Measurements from ENCODE around the gene DENND4A.
"Not testable (repeated sequence)": the region's sequence is repeated elsewhere in the genome, so short reads cannot be mapped to it uniquely, and the experiment has no call there.

The DENND4A gene

GRCh38 chr15:65757256-65757655 is 34.8 kb downstream of the DENND4A start:
- DNase-seq (ENCODE audit: low spot score): no peak

- no peak for DNase-seq (ENCODE audit: low spot score)
Observed at GRCh38 chr15:65752151-65752700, 39.9 kb downstream of the DENND4A start.

- DNase-seq (ENCODE audit: low spot score): no peak
Observed at GRCh38 chr15:65751431-65751830, 40.7 kb downstream of the DENND4A start.

- no peak for DNase-seq (ENCODE audit: low spot score)
Observed at GRCh38 chr15:65747265-65747664, 44.8 kb downstream of the DENND4A start.

GRCh38 chr15:65743637-65744252 is 48.3 kb downstream of the DENND4A start:
- no peak for DNase-seq (ENCODE audit: low spot score)

GRCh38 chr15:65740148-65740547 is 51.9 kb downstream of the DENND4A start:
- no peak for DNase-seq (ENCODE audit: low spot score)

GRCh38 chr15:65738649-65739048 is 53.4 kb downstream of the DENND4A start:
- no peak for DNase-seq (ENCODE audit: low spot score)

GRCh38 chr15:65733599-65733998 is 58.5 kb downstream of the DENND4A start:
- DNase-seq (ENCODE audit: low spot score): not testable (repeated sequence)

GRCh38 chr15:65732698-65733097 is 59.4 kb downstream of the DENND4A start:
- DNase-seq (ENCODE audit: low spot score): no peak

GRCh38 chr15:65731926-65732325 is 60.2 kb downstream of the DENND4A start:
- DNase-seq (ENCODE audit: low spot score): no peak

GRCh38 chr15:65730549-65731172 is 61.4 kb downstream of the DENND4A start:
- no peak for DNase-seq (ENCODE audit: low spot score)

- DNase-seq (ENCODE audit: low spot score): no peak
Observed at GRCh38 chr15:65724464-65725215, 67.5 kb downstream of the DENND4A start.

- DNase-seq (ENCODE audit: low spot score): no peak
Observed at GRCh38 chr15:65723876-65724275, 68.2 kb downstream of the DENND4A start.

- DNase-seq (ENCODE audit: low spot score): no peak
Observed at GRCh38 chr15:65722191-65722590, 69.9 kb downstream of the DENND4A start.

GRCh38 chr15:65712415-65712814 is 79.7 kb downstream of the DENND4A start:
- no peak for DNase-seq (ENCODE audit: low spot score)

GRCh38 chr15:65695081-65695480 is 97.0 kb downstream of the DENND4A start:
- no peak for DNase-seq (ENCODE audit: low spot score)

- DNase-seq (ENCODE audit: low spot score): no peak
Observed at GRCh38 chr15:65690778-65691177, 101.3 kb downstream of the DENND4A start.

GRCh38 chr15:65690173-65690572 is 101.9 kb downstream of the DENND4A start:
- DNase-seq (ENCODE audit: low spot score): no peak

- no peak for DNase-seq (ENCODE audit: low spot score)
Observed at GRCh38 chr15:65688462-65688861, 103.6 kb downstream of the DENND4A start.

- no peak for DNase-seq (ENCODE audit: low spot score)
Observed at GRCh38 chr15:65682404-65682911, 109.6 kb downstream of the DENND4A start.

GRCh38 chr15:65680544-65680943 is 111.5 kb downstream of the DENND4A start:
- DNase-seq (ENCODE audit: low spot score): no peak

- no peak for DNase-seq (ENCODE audit: low spot score)
Observed at GRCh38 chr15:65676123-65676522, 116.0 kb downstream of the DENND4A start.

- no peak for DNase-seq (ENCODE audit: low spot score)
Observed at GRCh38 chr15:65675551-65675950, 116.5 kb downstream of the DENND4A start.

Data from Ammon's horn (tissue), 1 donor.